Measurements from ENCODE around the gene APOL6.

DNA sequence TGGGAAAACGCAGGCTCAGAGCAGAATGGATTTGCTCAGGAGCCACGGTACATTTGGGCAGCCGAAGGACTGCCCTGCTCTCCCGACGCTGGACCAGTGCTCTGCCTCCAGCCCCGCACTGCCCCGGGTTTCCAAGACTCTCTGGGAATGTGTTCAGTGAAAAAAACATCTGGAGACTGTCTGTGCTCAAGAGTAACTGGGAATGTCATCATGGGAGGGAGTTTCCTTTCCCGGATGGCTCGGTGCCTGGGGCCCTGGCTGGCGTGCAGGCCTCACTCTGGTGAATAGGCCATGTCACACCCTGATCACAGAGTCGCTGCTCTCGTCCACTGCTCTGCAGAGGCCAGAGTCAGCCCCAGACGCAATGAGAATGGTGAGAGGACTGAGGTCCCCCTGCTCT, 9.8 kb upstream of the APOL6 start:
- TF ChIP-seq, protein P1, sequence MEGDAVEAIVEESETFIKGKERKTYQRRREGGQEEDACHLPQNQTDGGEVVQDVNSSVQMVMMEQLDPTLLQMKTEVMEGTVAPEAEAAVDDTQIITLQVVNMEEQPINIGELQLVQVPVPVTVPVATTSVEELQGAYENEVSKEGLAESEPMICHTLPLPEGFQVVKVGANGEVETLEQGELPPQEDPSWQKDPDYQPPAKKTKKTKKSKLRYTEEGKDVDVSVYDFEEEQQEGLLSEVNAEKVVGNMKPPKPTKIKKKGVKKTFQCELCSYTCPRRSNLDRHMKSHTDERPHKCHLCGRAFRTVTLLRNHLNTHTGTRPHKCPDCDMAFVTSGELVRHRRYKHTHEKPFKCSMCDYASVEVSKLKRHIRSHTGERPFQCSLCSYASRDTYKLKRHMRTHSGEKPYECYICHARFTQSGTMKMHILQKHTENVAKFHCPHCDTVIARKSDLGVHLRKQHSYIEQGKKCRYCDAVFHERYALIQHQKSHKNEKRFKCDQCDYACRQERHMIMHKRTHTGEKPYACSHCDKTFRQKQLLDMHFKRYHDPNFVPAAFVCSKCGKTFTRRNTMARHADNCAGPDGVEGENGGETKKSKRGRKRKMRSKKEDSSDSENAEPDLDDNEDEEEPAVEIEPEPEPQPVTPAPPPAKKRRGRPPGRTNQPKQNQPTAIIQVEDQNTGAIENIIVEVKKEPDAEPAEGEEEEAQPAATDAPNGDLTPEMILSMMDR (IDR thresholded peaks at IDR 0.05): no peak
- TF ChIP-seq POLR2A (IDR thresholded peaks at IDR 0.05): no peak
